MM.1S (cell line): ENCODE results near the gene GRIK4.

Experiments used
- CTCF ChIP-seq: fragments of 300-600 bp; sonication (generic); IDR thresholded peaks from 2 replicates; pipeline ENCODE4 v1.5.1; 2016; ENCODE audit warnings: antibody characterized with exemption, low read length, mixed read lengths
- EZH2phosphoT487 ChIP-seq: fragments of 300-600 bp; sonication (generic); IDR thresholded peaks from 2 replicates; pipeline ENCODE4 v1.6.1; 2018; ENCODE audit warnings: antibody characterized with exemption, low read length

GRCh38 chr11:120525261-120526171 is 14.0 kb downstream of the GRIK4 start:
- TF ChIP-seq CTCF: no peak
- no peak for TF ChIP-seq EZH2phosphoT487
